DOHH2 (cell line): ENCODE results near the gene RBM39.

Experiments
- EZH2phosphoT487 ChIP-seq: fragments of 200-600 bp; sonication (generic); IDR thresholded peaks from 2 replicates; pipeline ENCODE4 v1.6.1; 2017; ENCODE audit warnings: borderline replicate concordance, mild to moderate bottlenecking, antibody characterized with exemption, low read length, moderate library complexity, mixed read lengths
- TF ChIP-seq, protein P1 (sequence below): fragments of 200-600 bp; sonication (generic); IDR thresholded peaks from one replicate; pipeline ENCODE4 v1.5.1; 2014; ENCODE audit warnings: antibody characterized with exemption, mild to moderate bottlenecking, low read depth, low read length; ENCODE audit not compliant: poor library complexity, severe bottlenecking

DNA sequence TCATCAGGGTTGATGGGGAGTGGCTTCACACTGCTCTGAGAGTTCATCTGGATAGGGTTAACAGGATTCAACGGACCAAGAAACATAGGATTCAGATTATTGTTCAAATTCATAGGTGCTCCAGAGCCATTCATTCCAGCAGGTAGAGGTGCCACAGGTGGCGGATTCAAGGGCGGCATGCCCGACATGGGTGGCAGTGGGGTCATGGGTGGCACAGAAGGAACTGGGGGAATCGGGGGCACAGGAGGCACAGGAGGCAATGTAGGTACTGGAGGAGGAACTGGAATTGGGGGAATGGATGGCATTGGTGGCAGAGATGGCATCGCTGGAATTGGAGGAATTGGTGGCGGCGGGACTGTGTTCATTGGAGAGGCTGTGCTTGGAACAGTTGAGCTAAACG, 87.6 kb downstream of the RBM39 start:
- TF ChIP-seq, protein P1, sequence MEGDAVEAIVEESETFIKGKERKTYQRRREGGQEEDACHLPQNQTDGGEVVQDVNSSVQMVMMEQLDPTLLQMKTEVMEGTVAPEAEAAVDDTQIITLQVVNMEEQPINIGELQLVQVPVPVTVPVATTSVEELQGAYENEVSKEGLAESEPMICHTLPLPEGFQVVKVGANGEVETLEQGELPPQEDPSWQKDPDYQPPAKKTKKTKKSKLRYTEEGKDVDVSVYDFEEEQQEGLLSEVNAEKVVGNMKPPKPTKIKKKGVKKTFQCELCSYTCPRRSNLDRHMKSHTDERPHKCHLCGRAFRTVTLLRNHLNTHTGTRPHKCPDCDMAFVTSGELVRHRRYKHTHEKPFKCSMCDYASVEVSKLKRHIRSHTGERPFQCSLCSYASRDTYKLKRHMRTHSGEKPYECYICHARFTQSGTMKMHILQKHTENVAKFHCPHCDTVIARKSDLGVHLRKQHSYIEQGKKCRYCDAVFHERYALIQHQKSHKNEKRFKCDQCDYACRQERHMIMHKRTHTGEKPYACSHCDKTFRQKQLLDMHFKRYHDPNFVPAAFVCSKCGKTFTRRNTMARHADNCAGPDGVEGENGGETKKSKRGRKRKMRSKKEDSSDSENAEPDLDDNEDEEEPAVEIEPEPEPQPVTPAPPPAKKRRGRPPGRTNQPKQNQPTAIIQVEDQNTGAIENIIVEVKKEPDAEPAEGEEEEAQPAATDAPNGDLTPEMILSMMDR = no peak
- TF ChIP-seq EZH2phosphoT487 = no peak
